B cell (primary cell): ENCODE results near the gene FAM200B. TPM values are rescaled to one million over a fixed set of nuclear protein-coding genes. Genes with fewer than 3 reads are reported as not detected.

Experiments used
- ATAC-seq: fragments of 200-7000 bp; cut with Tn5 transposase; one replicate; pipeline ENCODE4 v1.10.0; 2021; ENCODE audit warnings: low read depth, mild to moderate bottlenecking, moderate number of reproducible peaks, moderate library complexity
- CTCF ChIA-PET: fragments of 350-600 bp; sonication (Branson Sonifier 250); formaldehyde crosslinking; loops from one replicate; lab custom pipeline; 2021; ENCODE audit warnings: antibody characterized with exemption, inconsistent platforms; lab: Charles Lee
- POLR2A ChIA-PET: fragments of 350-600 bp; sonication (Branson Sonifier 250); formaldehyde crosslinking; loops from one replicate; lab custom pipeline; 2021; ENCODE audit warnings: antibody characterized with exemption; lab: Charles Lee
- DNase-seq: peaks from one replicate; pipeline ENCODE4 v3.0.0; 2013
- H2AFZ ChIP-seq: 2 replicates; pipeline ENCODE4 v1.6.1; 2012; ENCODE audit warnings: mild to moderate bottlenecking, low read depth, low read length; ENCODE audit not compliant: insufficient read depth, poor library complexity, severe bottlenecking
- H3K27ac ChIP-seq, 2 donors: 1 replicate in 1 of 2; 2 replicates in 1 of 2; pipeline ENCODE4 v1.5.1; 2012 to 2013; ENCODE audit warnings: low read length in 2 of 2, mild to moderate bottlenecking in 2 of 2, moderate library complexity in 1 of 2
- H3K27me3 ChIP-seq, 4 experiments: fragments of 200-600 bp in 1 of 4; sonication (generic) in 1 of 4; replicated peaks in 1 of 4; 1 replicate in 2 of 4; 2 replicates in 2 of 4; pipeline versions ENCODE4 v1.6.1 to v1.7.0; 2013 to 2016; ENCODE audit warnings: low read length in 3 of 4, mild to moderate bottlenecking in 2 of 4, mixed read lengths in 1 of 4, moderate library complexity in 1 of 4; ENCODE audit not compliant: insufficient read depth in 4 of 4, control insufficient read depth in 3 of 4; ENCODE audit errors: control extremely low read depth in 1 of 4
- H3K36me3 ChIP-seq, 2 experiments: replicated peaks in 1 of 2; 1 replicate in 1 of 2; 2 replicates in 1 of 2; pipeline versions ENCODE4 v1.6.1 to v1.7.1; 2013; ENCODE audit warnings: low read length in 1 of 2; ENCODE audit not compliant: insufficient read depth in 2 of 2, control insufficient read depth in 1 of 2; ENCODE audit errors: control extremely low read depth in 1 of 2, extremely low read depth in 1 of 2
- H3K4me1 ChIP-seq, 2 donors: fragments of 200-600 bp in 1 of 2; sonication (generic) in 1 of 2; 1 replicate in 1 of 2; 2 replicates in 1 of 2; pipeline versions ENCODE4 v1.5.1 to v1.6.1; 2013 to 2017; ENCODE audit warnings: low read length in 2 of 2; ENCODE audit not compliant: control insufficient read depth in 2 of 2, insufficient read depth in 2 of 2
- H3K4me2 ChIP-seq: replicated peaks from 2 replicates; pipeline ENCODE3; 2012; ENCODE audit warnings: mild to moderate bottlenecking, low read depth, low read length; ENCODE audit not compliant: poor library complexity, severe bottlenecking
- H3K4me3 ChIP-seq, 5 experiments: fragments of 200-600 bp in 1 of 5; sonication (generic) in 1 of 5; 1 replicate in 3 of 5; 2 replicates in 2 of 5; pipeline versions ENCODE4 v1.5.1 to v1.7.0; 2011 to 2016; ENCODE audit warnings: low read length in 4 of 5, mild to moderate bottlenecking in 4 of 5, low read depth in 2 of 5, control low read depth in 1 of 5, moderate library complexity in 1 of 5; ENCODE audit not compliant: insufficient read depth in 1 of 5; ENCODE audit errors: control extremely low read depth in 1 of 5, extremely low read depth in 1 of 5
- H3K79me2 ChIP-seq: fragments of 200-600 bp; sonication (generic); one replicate; pipeline ENCODE4 v1.6.0; 2016; ENCODE audit warnings: low read length; ENCODE audit not compliant: control insufficient read depth, insufficient read depth
- H3K9ac ChIP-seq: fragments of 200-600 bp; sonication (generic); 2 replicates; pipeline ENCODE4 v1.6.1; 2017; ENCODE audit warnings: mild to moderate bottlenecking, low read length, moderate library complexity
- H3K9me3 ChIP-seq, 3 donors: one replicate each; pipeline versions ENCODE4 v1.6.1 to v1.7.1; 2013; ENCODE audit warnings: low read length in 2 of 3; ENCODE audit not compliant: control insufficient read depth in 2 of 3, insufficient read depth in 1 of 3; ENCODE audit errors: control extremely low read depth in 1 of 3
- H4K20me1 ChIP-seq: 2 replicates; pipeline ENCODE4 v1.6.0; 2012; ENCODE audit warnings: mild to moderate bottlenecking, low read length; ENCODE audit not compliant: insufficient read depth, control insufficient read depth, poor library complexity, severe bottlenecking
- H3K27ac Mint-ChIP-seq: one replicate; pipeline ENCODE4 v1.8.0; 2021; ENCODE audit warnings: mixed read lengths
- H3K27me3 Mint-ChIP-seq: one replicate; pipeline ENCODE4 v1.8.0; 2021; ENCODE audit warnings: mixed read lengths
- H3K4me1 Mint-ChIP-seq: one replicate; pipeline ENCODE4 v1.8.0; 2021; ENCODE audit warnings: mixed read lengths
- H3K4me3 Mint-ChIP-seq: one replicate; pipeline ENCODE4 v1.8.0; 2021; ENCODE audit warnings: mixed read lengths
- H3K9me3 Mint-ChIP-seq: one replicate; pipeline ENCODE4 v1.8.0; 2022; ENCODE audit warnings: mixed read lengths; ENCODE audit not compliant: insufficient read depth
- CTCF ChIP-seq: fragments of 200-600 bp; IDR thresholded peaks from one replicate; pipeline ENCODE4 v1.8.0; 2022; ENCODE audit warnings: antibody characterized with exemption, mild to moderate bottlenecking
- EZH2 ChIP-seq: IDR thresholded peaks from 2 replicates; pipeline ENCODE4 v1.6.1; 2012; ENCODE audit warnings: borderline replicate concordance, low read depth, mild to moderate bottlenecking, moderate library complexity, low read length; ENCODE audit not compliant: insufficient read depth, poor library complexity, severe bottlenecking
- WGBS: methylation state at CpG from one replicate; pipeline ENCODE4 v1.1.5; 2013; ENCODE audit warnings: missing lambda C conversion rate; ENCODE audit not compliant: insufficient coverage; 5-methylcytosine and 5-hydroxymethylcytosine counted together
- intact Hi-C: fragments of 100-400 bp; cut with micrococcal nuclease; formaldehyde crosslinking; loops from one replicate; pipeline ENCODE4 v1.10.0; 2022
- polyA plus RNA-seq: library from polyadenylated mRNA; depleted of rRNA; stranded (reverse); fragments of >200 nt; gene quantifications from 2 replicates; pipeline ENCODE4 v1.2.3, GENCODE V29; 2012
- total RNA-seq, 2 donors: library from RNA; stranded (reverse); fragments of 120-200 nt in 1 of 2; gene quantifications; 1 replicate in 1 of 2; 2 replicates in 1 of 2; pipeline versions ENCODE4 v1.2.3 to v1.2.4, GENCODE V29; 2013 to 2022

FAM200B gene
- total and polyA plus RNA-seq, 2 donors (not counting 1 experiment from before 2014, with no cell fraction given), result 10.3 to 12.1 TPM

DNA sequence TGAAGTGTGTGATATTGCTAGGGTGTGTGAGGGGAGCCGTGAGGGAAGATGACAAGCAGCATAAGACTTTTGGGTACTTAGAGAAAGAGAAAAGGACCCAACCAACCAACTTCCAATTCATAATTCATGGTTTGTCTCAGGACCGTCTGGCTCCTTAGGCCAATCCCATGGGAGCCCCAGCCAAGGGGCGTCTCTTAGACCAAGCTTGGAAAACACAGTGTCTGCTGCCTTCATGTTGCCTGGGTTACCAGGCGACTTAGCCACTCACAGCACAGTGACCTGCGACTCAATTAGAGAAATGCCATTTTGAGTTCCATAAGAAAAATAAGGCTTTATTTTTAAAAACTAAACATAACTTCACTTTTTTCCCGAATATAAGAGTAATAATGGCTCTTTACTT is 53.9 kb downstream of the FAM200B start:
- H3K36me3 ChIP-seq, result no peaks in the 10 kb centered on the region
- peaks cover 0 to 3% (median 0%) of the 10 kb centered on the region in 3 donors for H3K9me3 ChIP-seq
- TF ChIP-seq CTCF (no peak), EZH2 (no peak)
- ATAC-seq (no peak), DNase-seq (no peak)
- H2AFZ ChIP-seq, result no peak overlapping the region
- H4K20me1 ChIP-seq, result no peaks in the 10 kb centered on the region
- H3K27ac Mint-ChIP-seq, result no peak overlapping the region
- no peaks in the 10 kb centered on the region for H3K4me1 Mint-ChIP-seq
- H3K4me3 ChIP-seq, result no peak overlapping the region
- 60% methylated on average over 3 of the region's 6 CpGs for WGBS
- POLR2A ChIA-PET, result no interaction called here
- H3K79me2 ChIP-seq, result no peaks in the 10 kb centered on the region
- H3K4me3 Mint-ChIP-seq, result no peak overlapping the region
- no peak overlapping the region for H3K9ac ChIP-seq
- peaks cover 0 to 3% (median 0%) of the 10 kb centered on the region in 4 experiments for H3K27me3 ChIP-seq
- H3K4me1 ChIP-seq, result peaks cover 0 to 12% of the 10 kb centered on the region in 2 donors
- CTCF ChIA-PET, result no interaction called here
- intact Hi-C loops, result no loop called here
- peaks cover 4% of the 10 kb centered on the region for H3K27me3 Mint-ChIP-seq
- no peaks in the 10 kb centered on the region for H3K9me3 Mint-ChIP-seq
- no peak overlapping the region for H3K27ac ChIP-seq
- no peak overlapping the region for H3K4me2 ChIP-seq

DNA sequence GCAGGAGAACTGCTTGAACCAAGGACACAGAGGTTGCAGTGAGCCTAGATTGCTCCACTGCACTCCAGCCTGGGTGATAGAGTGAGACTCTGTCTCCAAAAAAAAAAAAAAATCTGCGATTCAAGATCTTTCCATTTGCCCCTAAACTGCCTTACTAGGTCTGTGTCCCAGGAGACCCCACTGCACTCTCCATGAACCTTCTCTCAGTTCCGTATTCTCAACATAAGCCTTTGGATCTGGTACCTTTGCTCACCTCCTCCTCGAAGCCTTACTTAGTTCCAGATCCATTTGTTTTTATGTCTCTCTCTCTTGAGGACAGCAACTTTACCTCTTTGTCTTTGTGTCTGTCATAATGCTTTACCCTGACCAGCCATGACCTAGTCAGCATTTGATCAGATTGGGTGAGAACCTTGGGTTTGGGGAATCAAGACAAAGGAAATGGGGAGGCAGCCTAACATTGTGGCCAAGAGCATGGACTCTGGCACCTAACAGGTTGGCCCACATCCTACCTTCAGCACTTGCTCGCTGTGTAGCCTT is 55.0 kb downstream of the FAM200B start:
- Mint-ChIP-seq H3K27me3 (peaks cover 4% of the 10 kb centered on the region), H3K4me3 (no peak overlapping the region), H3K27ac (no peak overlapping the region), H3K9me3 (peaks cover 2% of the 10 kb centered on the region), H3K4me1 (no peaks in the 10 kb centered on the region)
- H2AFZ ChIP-seq, result no peak overlapping the region
- H3K27me3 ChIP-seq, result peaks cover 0 to 3% (median 0%) of the 10 kb centered on the region in 4 experiments
- CTCF ChIA-PET, result no interaction called here
- peaks cover 0 to 12% of the 10 kb centered on the region in 2 donors for H3K4me1 ChIP-seq
- no peak overlapping the region for H3K27ac ChIP-seq
- H3K9me3 ChIP-seq, result peaks cover 0 to 6% (median 4%) of the 10 kb centered on the region in 3 donors
- no peak for ATAC-seq
- H3K36me3 ChIP-seq, result no peaks in the 10 kb centered on the region
- H4K20me1 ChIP-seq, result no peaks in the 10 kb centered on the region
- no peaks in the 10 kb centered on the region for H3K79me2 ChIP-seq
- H3K4me3 ChIP-seq, result no peak overlapping the region
- H3K9ac ChIP-seq, result no peak overlapping the region
- POLR2A ChIA-PET, result no interaction called here
- DNase-seq, result peak; percentile 40
- intact Hi-C loops, result no loop called here
- TF ChIP-seq CTCF (no peak), EZH2 (no peak)
- WGBS, result 59% methylated on average over 3 of the region's 4 CpGs
- H3K4me2 ChIP-seq, result no peak overlapping the region
